Activated T-helper 1 cell treated with Interleukin-2 at 50 U/mL for 16 hours (primary cell): ENCODE results near the gene SGSH.
A peak's percentile ranks its signal among the peaks of the same experiment; 100 is the strongest.
"Not testable (repeated sequence)": the region's sequence is repeated elsewhere in the genome, so short reads cannot be mapped to it uniquely, and the experiment has no call there.

Source experiments
- DNase-seq: peaks from one replicate; pipeline ENCODE4 v3.0.0-alpha.2; 2020; ENCODE audit warnings: low read depth

Gene SGSH

GRCh38 chr17:80253631-80254395, 33.7 kb upstream of the SGSH start:
- DNase-seq, result no peak

- DNase-seq, result peak; percentile 85
These were observed 32.7 kb upstream of the SGSH start for GRCh38 chr17:80252871-80253270.

GRCh38 chr17:80251966-80252365, 31.8 kb upstream of the SGSH start:
- no peak for DNase-seq

GRCh38 chr17:80248894-80249710, 29.0 kb upstream of the SGSH start:
- no peak for DNase-seq

GRCh38 chr17:80248001-80248893, 28.1 kb upstream of the SGSH start:
- DNase-seq, result no peak

GRCh38 chr17:80247561-80247960, 27.4 kb upstream of the SGSH start:
- no peak for DNase-seq

- no peak for DNase-seq
These were observed 26.6 kb upstream of the SGSH start for GRCh38 chr17:80246726-80247125.

GRCh38 chr17:80246266-80246681, 26.1 kb upstream of the SGSH start:
- no peak for DNase-seq

GRCh38 chr17:80245566-80246265, 25.6 kb upstream of the SGSH start:
- no peak for DNase-seq

GRCh38 chr17:80244871-80245509, 24.9 kb upstream of the SGSH start:
- DNase-seq, result no peak

- not testable (repeated sequence) for DNase-seq
These were observed 24.3 kb upstream of the SGSH start for GRCh38 chr17:80244448-80244847.

- DNase-seq, result no peak
These were observed 23.6 kb upstream of the SGSH start for GRCh38 chr17:80243526-80244433.

- DNase-seq, result no peak
These were observed 22.4 kb upstream of the SGSH start for GRCh38 chr17:80242505-80242904.

- no peak for DNase-seq
These were observed 17.3 kb upstream of the SGSH start for GRCh38 chr17:80237386-80237785.

- DNase-seq, result no peak
These were observed 16.8 kb upstream of the SGSH start for GRCh38 chr17:80236911-80237310.

- no peak for DNase-seq
These were observed 13.1 kb upstream of the SGSH start for GRCh38 chr17:80233202-80233601.

- DNase-seq, result no peak
These were observed 12.3 kb upstream of the SGSH start for GRCh38 chr17:80232438-80232837.

GRCh38 chr17:80229011-80229410, 8.9 kb upstream of the SGSH start:
- DNase-seq, result no peak

- no peak for DNase-seq
These were observed 8.3 kb upstream of the SGSH start for GRCh38 chr17:80228477-80228876.

GRCh38 chr17:80227666-80228065, 7.5 kb upstream of the SGSH start:
- DNase-seq, result no peak
